HepG2 (cell line): ENCODE data around the gene ATP12A.
A peak's percentile ranks its signal among the peaks of the same experiment; 100 is the strongest.

ENCODE experiments used
- CAMTA2 ChIP-seq: sonication (generic); formaldehyde crosslinking; IDR thresholded peaks from 2 replicates; pipeline ENCODE4 v1.4.0; 2020; ENCODE audit warnings: mild to moderate bottlenecking, missing genetic modification reagents, borderline replicate concordance
- DNMT1 ChIP-seq: sonication (generic); formaldehyde crosslinking; IDR thresholded peaks from 2 replicates; pipeline ENCODE4 v1.5.1; 2020; ENCODE audit warnings: mild to moderate bottlenecking, missing genetic modification reagents
- ETV6 ChIP-seq: sonication (generic); formaldehyde crosslinking; conservative IDR thresholded peaks from 2 replicates; pipeline ENCODE4 v1.4.0; 2020; ENCODE audit warnings: missing genetic modification reagents
- FOXP1 ChIP-seq, 2 experiments: fragments of 450-650 bp in 1 of 2; IDR thresholded peaks; 2 replicates each; pipeline ENCODE4 v1.6.1; 2017 to 2018; ENCODE audit warnings: antibody characterized with exemption in 1 of 2
- FUBP1 ChIP-seq: sonication (generic); formaldehyde crosslinking; IDR thresholded peaks from 2 replicates; pipeline ENCODE4 v1.5.1; 2020; ENCODE audit warnings: missing genetic modification reagents, mild to moderate bottlenecking, borderline replicate concordance
- POLR2AphosphoS5 ChIP-seq: IDR thresholded peaks from 2 replicates; pipeline ENCODE4 v1.6.1; 2012; ENCODE audit warnings: low read depth, low read length
- RAD21 ChIP-seq: fragments of 450-650 bp; formaldehyde crosslinking; IDR thresholded peaks from 2 replicates; pipeline ENCODE4 v1.5.0; 2020; ENCODE audit warnings: mild to moderate bottlenecking
- SUZ12 ChIP-seq: fragments of 150-350 bp; IDR thresholded peaks from 2 replicates; pipeline ENCODE4 v1.6.1; 2014; ENCODE audit warnings: low read depth, low read length
- TFDP2 ChIP-seq: sonication (generic); formaldehyde crosslinking; IDR thresholded peaks from 2 replicates; pipeline ENCODE4 v1.4.0; 2020; ENCODE audit warnings: missing genetic modification reagents
- ZBTB42 ChIP-seq: sonication (generic); formaldehyde crosslinking; IDR thresholded peaks from 2 replicates; pipeline ENCODE4 v1.5.0; 2020; ENCODE audit warnings: mild to moderate bottlenecking, missing genetic modification reagents
- ZBTB7A ChIP-seq: sonication (generic); formaldehyde crosslinking; IDR thresholded peaks from 2 replicates; pipeline ENCODE4 v1.8.0; 2022; ENCODE audit warnings: mild to moderate bottlenecking, missing genetic modification reagents
- ZNF235 ChIP-seq: sonication (generic); formaldehyde crosslinking; IDR thresholded peaks from 2 replicates; pipeline ENCODE4 v1.8.1; 2023; ENCODE audit warnings: mild to moderate bottlenecking, missing genetic modification reagents, borderline replicate concordance
- TF ChIP-seq, protein P1 (sequence below): sonication (generic); formaldehyde crosslinking; IDR thresholded peaks from 2 replicates; pipeline ENCODE4 v1.5.0; 2020; ENCODE audit warnings: mild to moderate bottlenecking, missing genetic modification reagents, moderate library complexity
- TF ChIP-seq, protein P2 (sequence below): sonication (generic); formaldehyde crosslinking; IDR thresholded peaks from 2 replicates; pipeline ENCODE4 v1.5.0; 2020; ENCODE audit warnings: mild to moderate bottlenecking, missing genetic modification reagents

DNA sequence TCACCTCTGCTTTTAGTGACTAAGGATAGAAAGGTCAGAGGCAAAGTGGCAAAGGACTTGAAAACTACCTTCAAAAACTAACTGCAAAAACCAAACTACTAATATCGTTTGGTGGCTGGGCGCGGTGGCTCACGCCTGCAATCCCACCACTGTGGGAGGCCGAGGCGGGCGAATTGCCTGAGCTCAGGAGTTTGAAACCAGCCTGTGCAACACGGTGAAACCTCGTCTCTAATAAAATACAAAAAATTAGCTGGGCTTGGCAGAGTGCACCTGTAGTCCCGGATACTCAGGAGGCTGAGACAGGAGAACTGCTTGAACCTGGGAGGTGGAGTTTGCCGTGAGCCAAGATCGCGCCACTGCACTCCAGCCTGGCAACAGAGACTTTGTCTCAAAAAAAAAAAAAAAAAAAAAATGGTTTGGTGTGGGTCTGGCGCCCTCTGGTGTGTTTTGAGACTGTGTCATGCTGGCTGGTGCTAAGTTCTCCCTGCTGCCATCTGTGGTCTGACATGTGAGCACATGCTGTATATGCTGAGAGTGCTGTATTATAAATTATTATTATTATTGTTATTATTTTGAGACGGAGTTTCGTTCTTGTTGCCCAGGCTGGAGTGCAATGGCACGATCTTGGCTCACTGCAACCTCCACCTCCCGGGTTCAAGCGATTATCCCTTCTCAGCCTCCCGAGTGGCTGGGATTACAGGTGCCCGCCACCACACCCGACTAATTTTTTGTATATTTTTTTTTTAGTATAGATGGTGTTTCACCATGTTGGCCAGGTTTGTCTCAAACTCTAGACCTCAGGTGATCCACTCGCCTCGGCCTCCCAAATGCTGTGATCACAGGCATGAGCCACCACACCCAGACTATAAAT lies 47.8 kb downstream of the ATP12A start:
- TF ChIP-seq, protein P1, sequence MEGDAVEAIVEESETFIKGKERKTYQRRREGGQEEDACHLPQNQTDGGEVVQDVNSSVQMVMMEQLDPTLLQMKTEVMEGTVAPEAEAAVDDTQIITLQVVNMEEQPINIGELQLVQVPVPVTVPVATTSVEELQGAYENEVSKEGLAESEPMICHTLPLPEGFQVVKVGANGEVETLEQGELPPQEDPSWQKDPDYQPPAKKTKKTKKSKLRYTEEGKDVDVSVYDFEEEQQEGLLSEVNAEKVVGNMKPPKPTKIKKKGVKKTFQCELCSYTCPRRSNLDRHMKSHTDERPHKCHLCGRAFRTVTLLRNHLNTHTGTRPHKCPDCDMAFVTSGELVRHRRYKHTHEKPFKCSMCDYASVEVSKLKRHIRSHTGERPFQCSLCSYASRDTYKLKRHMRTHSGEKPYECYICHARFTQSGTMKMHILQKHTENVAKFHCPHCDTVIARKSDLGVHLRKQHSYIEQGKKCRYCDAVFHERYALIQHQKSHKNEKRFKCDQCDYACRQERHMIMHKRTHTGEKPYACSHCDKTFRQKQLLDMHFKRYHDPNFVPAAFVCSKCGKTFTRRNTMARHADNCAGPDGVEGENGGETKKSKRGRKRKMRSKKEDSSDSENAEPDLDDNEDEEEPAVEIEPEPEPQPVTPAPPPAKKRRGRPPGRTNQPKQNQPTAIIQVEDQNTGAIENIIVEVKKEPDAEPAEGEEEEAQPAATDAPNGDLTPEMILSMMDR (CRISPR knock-in tag): peak; percentile 76
- TF ChIP-seq ZNF235 (CRISPR knock-in tag): no peak
- TF ChIP-seq CAMTA2 (CRISPR knock-in tag): no peak
- TF ChIP-seq FUBP1 (CRISPR knock-in tag): no peak
- no peak for TF ChIP-seq DNMT1
- TF ChIP-seq TFDP2 (CRISPR knock-in tag): no peak
- TF ChIP-seq ZBTB7A (CRISPR knock-in tag): no peak
- TF ChIP-seq FOXP1 (IDR thresholded peaks at IDR 0.05): no peak
- TF ChIP-seq FOXP1 (CRISPR knock-in tag; IDR thresholded peaks at IDR 0.05): no peak
- TF ChIP-seq, protein P2, sequence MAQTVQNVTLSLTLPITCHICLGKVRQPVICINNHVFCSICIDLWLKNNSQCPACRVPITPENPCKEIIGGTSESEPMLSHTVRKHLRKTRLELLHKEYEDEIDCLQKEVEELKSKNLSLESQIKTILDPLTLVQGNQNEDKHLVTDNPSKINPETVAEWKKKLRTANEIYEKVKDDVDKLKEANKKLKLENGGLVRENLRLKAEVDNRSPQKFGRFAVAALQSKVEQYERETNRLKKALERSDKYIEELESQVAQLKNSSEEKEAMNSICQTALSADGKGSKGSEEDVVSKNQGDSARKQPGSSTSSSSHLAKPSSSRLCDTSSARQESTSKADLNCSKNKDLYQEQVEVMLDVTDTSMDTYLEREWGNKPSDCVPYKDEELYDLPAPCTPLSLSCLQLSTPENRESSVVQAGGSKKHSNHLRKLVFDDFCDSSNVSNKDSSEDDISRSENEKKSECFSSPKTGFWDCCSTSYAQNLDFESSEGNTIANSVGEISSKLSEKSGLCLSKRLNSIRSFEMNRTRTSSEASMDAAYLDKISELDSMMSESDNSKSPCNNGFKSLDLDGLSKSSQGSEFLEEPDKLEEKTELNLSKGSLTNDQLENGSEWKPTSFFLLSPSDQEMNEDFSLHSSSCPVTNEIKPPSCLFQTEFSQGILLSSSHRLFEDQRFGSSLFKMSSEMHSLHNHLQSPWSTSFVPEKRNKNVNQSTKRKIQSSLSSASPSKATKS (CRISPR knock-in tag): no peak
- no peak for TF ChIP-seq SUZ12
- TF ChIP-seq ETV6 (CRISPR knock-in tag): no peak
- TF ChIP-seq RAD21: no peak
- TF ChIP-seq POLR2AphosphoS5: no peak
- no peak for TF ChIP-seq ZBTB42 (CRISPR knock-in tag)
